Liver (tissue), 9 donors: ENCODE data around the gene NFAT5. TPM values are rescaled to one million over a fixed set of nuclear protein-coding genes. Genes with fewer than 3 reads are reported as not detected.

Experiments
- DNase-seq: peaks from one replicate; pipeline ENCODE4 v3.0.0-alpha.2; 2017; ENCODE audit warnings: low spot score
- H3K27ac ChIP-seq, 2 donors: one replicate each; pipeline ENCODE4 v1.7.0; 2013; ENCODE audit warnings: inconsistent platforms in 2 of 2, low read length in 2 of 2, control low read depth in 1 of 2, low read depth in 1 of 2, mild to moderate bottlenecking in 1 of 2
- H3K27me3 ChIP-seq, 4 donors: one replicate each; pipeline versions ENCODE4 v1.6.1 to v1.7.0; 2013; ENCODE audit warnings: low read length in 3 of 4, inconsistent platforms in 1 of 4, mild to moderate bottlenecking in 1 of 4, moderate library complexity in 1 of 4; ENCODE audit not compliant: control insufficient read depth in 4 of 4, insufficient read depth in 4 of 4
- H3K36me3 ChIP-seq, 4 donors: one replicate each; pipeline versions ENCODE4 v1.6.1 to v1.7.0; 2013; ENCODE audit warnings: low read length in 3 of 4, mild to moderate bottlenecking in 3 of 4, low read depth in 1 of 4, moderate library complexity in 1 of 4; ENCODE audit not compliant: control insufficient read depth in 4 of 4, insufficient read depth in 3 of 4
- H3K4me1 ChIP-seq, 4 donors: one replicate each; pipeline versions ENCODE4 v1.6.1 to v1.7.0; 2013; ENCODE audit warnings: low read length in 3 of 4, mild to moderate bottlenecking in 3 of 4, moderate library complexity in 1 of 4; ENCODE audit not compliant: control insufficient read depth in 4 of 4, insufficient read depth in 4 of 4
- H3K4me3 ChIP-seq, 3 donors: one replicate each; pipeline versions ENCODE4 v1.6.1 to v1.7.0; 2013; ENCODE audit warnings: low read length in 3 of 3, control low read depth in 1 of 3, low read depth in 1 of 3, mild to moderate bottlenecking in 1 of 3
- H3K9ac ChIP-seq, 2 donors: one replicate each; pipeline ENCODE4 v1.7.0; 2013; ENCODE audit warnings: low read length in 2 of 2, mild to moderate bottlenecking in 2 of 2, moderate library complexity in 2 of 2, control low read depth in 1 of 2, low read depth in 1 of 2
- H3K9me3 ChIP-seq, 4 donors: one replicate each; pipeline versions ENCODE4 v1.6.1 to v1.7.0; 2013; ENCODE audit warnings: low read length in 3 of 4; ENCODE audit not compliant: control insufficient read depth in 4 of 4
- ATF3 ChIP-seq: IDR thresholded peaks from 2 replicates; pipeline ENCODE4 v1.6.1; 2016; ENCODE audit warnings: antibody characterized with exemption
- CTCF ChIP-seq: fragments of 150-350 bp; IDR thresholded peaks from 2 replicates; pipeline ENCODE4 v1.5.1; 2017; ENCODE audit warnings: improper control_type of control experiment, low read depth, low read length; ENCODE audit not compliant: missing input control
- EGR1 ChIP-seq, 2 donors: IDR thresholded peaks; 2 replicates each; pipeline ENCODE4 v1.6.1; 2016 to 2018; ENCODE audit warnings: antibody characterized with exemption in 2 of 2, low read depth in 2 of 2
- FOXA1 ChIP-seq: IDR thresholded peaks from 2 replicates; pipeline ENCODE4 v1.6.1; 2016; ENCODE audit warnings: antibody characterized with exemption
- FOXA2 ChIP-seq: IDR thresholded peaks from 2 replicates; pipeline ENCODE4 v1.6.1; 2016; ENCODE audit warnings: antibody characterized with exemption
- GABPA ChIP-seq, 2 donors: IDR thresholded peaks in 1 of 2; conservative IDR thresholded peaks in 1 of 2; 2 replicates each; pipeline ENCODE4 v1.6.1; 2016; ENCODE audit warnings: antibody characterized with exemption in 2 of 2, mild to moderate bottlenecking in 1 of 2, moderate library complexity in 1 of 2
- HNF4A ChIP-seq, 2 donors: conservative IDR thresholded peaks; 2 replicates each; pipeline ENCODE4 v1.6.1; 2016; ENCODE audit warnings: antibody characterized with exemption in 2 of 2, mild to moderate bottlenecking in 2 of 2
- HNF4G ChIP-seq: IDR thresholded peaks from 2 replicates; pipeline ENCODE4 v1.6.1; 2016; ENCODE audit warnings: antibody characterized with exemption
- MAX ChIP-seq: IDR thresholded peaks from 2 replicates; pipeline ENCODE4 v1.6.1; 2016; ENCODE audit warnings: antibody characterized with exemption
- NR2F2 ChIP-seq: IDR thresholded peaks from 2 replicates; pipeline ENCODE4 v1.6.1; 2016; ENCODE audit warnings: antibody characterized with exemption
- RAD21 ChIP-seq, 2 donors: IDR thresholded peaks; 2 replicates each; pipeline ENCODE4 v1.6.1; 2016; ENCODE audit warnings: antibody characterized with exemption in 2 of 2, mild to moderate bottlenecking in 2 of 2
- REST ChIP-seq: IDR thresholded peaks from 2 replicates; pipeline ENCODE4 v1.6.1; 2016; ENCODE audit warnings: antibody characterized with exemption, mild to moderate bottlenecking
- RXRA ChIP-seq, 2 donors: IDR thresholded peaks; 2 replicates each; pipeline ENCODE4 v1.6.1; 2017 to 2018; ENCODE audit warnings: antibody characterized with exemption in 2 of 2, mild to moderate bottlenecking in 1 of 2
- TAF1 ChIP-seq: conservative IDR thresholded peaks from 2 replicates; pipeline ENCODE4 v1.6.1; 2016; ENCODE audit warnings: antibody characterized with exemption, mild to moderate bottlenecking
- YY1 ChIP-seq: IDR thresholded peaks from 2 replicates; pipeline ENCODE4 v1.6.1; 2016; ENCODE audit warnings: antibody characterized with exemption, mild to moderate bottlenecking
- ZBTB33 ChIP-seq: IDR thresholded peaks from 2 replicates; pipeline ENCODE4 v1.6.1; 2016; ENCODE audit warnings: antibody characterized with exemption
- WGBS: extraction: QIAGEN DNeasy Blood & Tissue Kit; methylation state at CpG from one replicate; pipeline ENCODE4 v1.1.7; 2013; 5-methylcytosine and 5-hydroxymethylcytosine counted together
- polyA plus RNA-seq, 2 donors: library from polyadenylated mRNA; stranded (reverse) in 1 of 2; unstranded in 1 of 2; fragments of 200-250 nt in 1 of 2; fragments of >200 nt in 1 of 2; fragmentation: Nextera tagmentation in 1 of 2; extraction: Ambion mirVana in 1 of 2; gene quantifications; one replicate each; pipeline versions ENCODE4 v1.2.1 to v1.2.3, GENCODE V29; 2013 to 2015
- total RNA-seq, 2 donors: library from RNA; depleted of rRNA; stranded (reverse); fragments of >200 nt; gene quantifications; one replicate each; pipeline ENCODE4 v1.2.3, GENCODE V29; 2014
- donor health status: healthy.
- donor health status: healthy.
- donor health status: healthy.
- donor health status: healthy.
- donor health status: healthy.

Gene NFAT5
- total and polyA plus RNA-seq, 4 donors: 1.5 to 21.0 (median 11.2) TPM

GRCh38 chr16:69613378-69614154 is 47.8 kb downstream of the NFAT5 start:
- H3K4me1 ChIP-seq: peaks cover 0 to 21% (median under 1%) of the 10 kb centered on the region in 4 donors
- H3K36me3 ChIP-seq: no peaks in the 10 kb centered on the region
- H3K27ac ChIP-seq: no peak overlapping the region
- WGBS: 53% methylated on average over 1 of the region's 1 CpG
- no peak overlapping the region for H3K4me3 ChIP-seq
- H3K9me3 ChIP-seq: no peaks in the 10 kb centered on the region
- TF ChIP-seq RXRA (IDR thresholded peaks at IDR 0.05) (no peak), CTCF (no peak), FOXA2 (no peak), HNF4A (conservative IDR thresholded peaks at IDR 0.05) (no peak), ATF3 (no peak), NR2F2 (no peak), ZBTB33 (no peak), TAF1 (no peak), HNF4G (no peak), FOXA1 (no peak), GABPA (IDR thresholded peaks at IDR 0.05 in 1 of 2, conservative IDR thresholded peaks at IDR 0.05 in 1 of 2) (no peak), YY1 (no peak), EGR1 (IDR thresholded peaks at IDR 0.05; ENCODE audit: low read depth in 2 of 2) (no peak)
- H3K9ac ChIP-seq: no peak overlapping the region
- no peaks in the 10 kb centered on the region for H3K27me3 ChIP-seq
- no peak for DNase-seq

- TF ChIP-seq CTCF: no peak
- no peak for TF ChIP-seq MAX
- TF ChIP-seq RAD21 (IDR thresholded peaks at IDR 0.05): no peak
- TF ChIP-seq FOXA1: no peak
- TF ChIP-seq ATF3: no peak
- TF ChIP-seq HNF4A (conservative IDR thresholded peaks at IDR 0.05): peak in 1 of 2 donors; percentile 8
- no peak for TF ChIP-seq REST
- TF ChIP-seq YY1: no peak
- 34% methylated on average over 2 of the region's 2 CpGs for WGBS
- Histone ChIP-seq H3K9ac (no peak overlapping the region), H3K27ac (no peak overlapping the region), H3K36me3 (no peaks in the 10 kb centered on the region), H3K4me3 (no peak overlapping the region), H3K27me3 (no peaks in the 10 kb centered on the region), H3K4me1 (peaks cover 0 to 21% (median under 1%) of the 10 kb centered on the region in 4 donors), H3K9me3 (no peaks in the 10 kb centered on the region)
- no peak for DNase-seq
Measured at GRCh38 chr16:69615528-69615927, 49.8 kb downstream of the NFAT5 start.
